ENCODE data around the gene ABHD15. TPM values are rescaled to one million over a fixed set of nuclear protein-coding genes. Genes with fewer than 3 reads are reported as not detected.

Gene ABHD15
- polyA plus RNA-seq, 3 donors = 3.1 to 4.6 (median 3.6) TPM

- Histone ChIP-seq H4K20me1 (ENCODE audit: insufficient read depth, low read length) (no peaks in the 10 kb centered on the region), H2AFZ (ENCODE audit: insufficient read depth, low read depth, low read length, poor library complexity, severe bottlenecking) (no peak overlapping the region), H3K79me2 (ENCODE audit: insufficient read depth, low read length) (no peaks in the 10 kb centered on the region), H3K4me1 (ENCODE audit: control insufficient read depth in 1 of 2, insufficient read depth in 2 of 2, low read length in 2 of 2) (peaks cover 11 to 14% of the 10 kb centered on the region in 2 donors), H3K36me3 (replicated peaks in 1 of 2; ENCODE audit: control insufficient read depth in 1 of 2, insufficient read depth in 2 of 2, low read length in 2 of 2) (no peaks in the 10 kb centered on the region), H3K4me3 (replicated peaks in 1 of 3; ENCODE audit: low read depth in 2 of 3, low read length in 3 of 3) (no peak overlapping the region), H3K4me2 (replicated peaks; ENCODE audit: extremely low read depth, low read length, poor library complexity, severe bottlenecking) (no peak overlapping the region), H3K27me3 (ENCODE audit: control insufficient read depth in 2 of 2, insufficient read depth in 2 of 2, low read length in 2 of 2) (peaks cover 2 to 19% of the 10 kb centered on the region in 2 donors), H3K27ac (ENCODE audit: low read depth in 1 of 2, low read length in 2 of 2) (no peak overlapping the region), H3K9me3 (replicated peaks in 1 of 2; ENCODE audit: control insufficient read depth in 1 of 2, insufficient read depth in 1 of 2, low read length in 2 of 2) (no peaks in the 10 kb centered on the region), H3K9ac (ENCODE audit: insufficient read depth, low read length, poor library complexity, severe bottlenecking) (no peak overlapping the region)
- intact Hi-C loops (cut with micrococcal nuclease) = no loop called here
- Mint-ChIP-seq H3K4me3 (no peak overlapping the region), H3K27me3 (ENCODE audit: low read depth in 3 of 3) (peaks cover 25 to 28% (median 27%) of the 10 kb centered on the region in 3 donors), H3K9me3 (peaks cover 0 to 3% (median 0%) of the 10 kb centered on the region in 7 donors), H3K27ac (no peak overlapping the region), H3K36me3 (no peaks in the 10 kb centered on the region), H3K4me1 (peaks cover 11% of the 10 kb centered on the region)
- no peak for TF ChIP-seq CTCF (IDR thresholded peaks at IDR 0.05)
- WGBS (ENCODE audit: insufficient coverage) = 92% methylated on average over 10 of the region's 13 CpGs
- DNase-seq = no peak
Observed at GRCh38 chr17:29597361-29598172, 30.7 kb upstream of the ABHD15 start.

- peaks cover 31 to 33% (median 33%) of the 10 kb centered on the region in 3 donors for H3K27me3 Mint-ChIP-seq (ENCODE audit: low read depth in 3 of 3)
- H3K4me2 ChIP-seq (replicated peaks; ENCODE audit: extremely low read depth, low read length, poor library complexity, severe bottlenecking) = no peak overlapping the region
- H2AFZ ChIP-seq (ENCODE audit: insufficient read depth, low read depth, low read length, poor library complexity, severe bottlenecking) = no peak overlapping the region
- H4K20me1 ChIP-seq (ENCODE audit: insufficient read depth, low read length) = peaks cover 5% of the 10 kb centered on the region
- H3K4me1 ChIP-seq (ENCODE audit: control insufficient read depth in 1 of 2, insufficient read depth in 2 of 2, low read length in 2 of 2) = peaks cover 18 to 21% of the 10 kb centered on the region in 2 donors
- H3K36me3 ChIP-seq (replicated peaks in 1 of 2; ENCODE audit: control insufficient read depth in 1 of 2, insufficient read depth in 2 of 2, low read length in 2 of 2) = no peaks in the 10 kb centered on the region
- TF ChIP-seq CTCF (IDR thresholded peaks at IDR 0.05) = no peak
- H3K4me3 ChIP-seq (replicated peaks in 1 of 3; ENCODE audit: low read depth in 2 of 3, low read length in 3 of 3) = no peak overlapping the region
- H3K27me3 ChIP-seq (ENCODE audit: control insufficient read depth in 2 of 2, insufficient read depth in 2 of 2, low read length in 2 of 2) = peaks cover 2 to 25% of the 10 kb centered on the region in 2 donors
- no peak for DNase-seq
- no peaks in the 10 kb centered on the region for H3K36me3 Mint-ChIP-seq
- no peak overlapping the region for H3K4me3 Mint-ChIP-seq
- no peaks in the 10 kb centered on the region for H3K9me3 ChIP-seq (replicated peaks in 1 of 2; ENCODE audit: control insufficient read depth in 1 of 2, insufficient read depth in 1 of 2, low read length in 2 of 2)
- 82% methylated on average over 6 of the region's 9 CpGs for WGBS (ENCODE audit: insufficient coverage)
- no peak overlapping the region for H3K27ac Mint-ChIP-seq
- no peak overlapping the region for H3K9ac ChIP-seq (ENCODE audit: insufficient read depth, low read length, poor library complexity, severe bottlenecking)
- H3K9me3 Mint-ChIP-seq = peaks cover 0 to 3% (median 0%) of the 10 kb centered on the region in 7 donors
- H3K27ac ChIP-seq (ENCODE audit: low read depth in 1 of 2, low read length in 2 of 2) = no peak overlapping the region
- intact Hi-C loops (cut with micrococcal nuclease) = no loop called here
- H3K4me1 Mint-ChIP-seq = peaks cover 18% of the 10 kb centered on the region
- no peaks in the 10 kb centered on the region for H3K79me2 ChIP-seq (ENCODE audit: insufficient read depth, low read length)
Observed at GRCh38 chr17:29596811-29597210, 30.0 kb upstream of the ABHD15 start.
